Tibial artery (tissue), 4 donors: ENCODE measurements around the gene RFX4.
"Not testable (repeated sequence)": the region's sequence is repeated elsewhere in the genome, so short reads cannot be mapped to it uniquely, and the experiment has no call there.

ENCODE experiments used
- DNase-seq, 2 donors: peaks; one replicate each; pipeline ENCODE4 v3.0.0-alpha.2; 2019
- H3K27ac ChIP-seq, 2 donors: fragments of 200-600 bp; sonication (generic) in 1 of 2; 1 replicate in 1 of 2; 2 replicates in 1 of 2; pipeline ENCODE4 v1.5.1; 2018 to 2019; ENCODE audit warnings: mild to moderate bottlenecking in 1 of 2
- H3K27me3 ChIP-seq, 2 donors: fragments of 200-600 bp; sonication (generic) in 1 of 2; one replicate each; pipeline versions ENCODE4 v1.5.1 to v1.6.0; 2016 to 2019
- H3K36me3 ChIP-seq, 3 donors: fragments of 200-600 bp; sonication (generic) in 2 of 3; one replicate each; pipeline ENCODE4 v1.5.1; 2016 to 2019; ENCODE audit warnings: mild to moderate bottlenecking in 2 of 3
- H3K4me1 ChIP-seq, 4 donors: fragments of 200-600 bp; sonication (generic) in 2 of 4; 1 replicate in 3 of 4; 2 replicates in 1 of 4; pipeline ENCODE4 v1.5.1; 2016 to 2019
- H3K4me3 ChIP-seq, 2 donors: fragments of 200-600 bp; sonication (generic) in 1 of 2; 1 replicate in 1 of 2; 2 replicates in 1 of 2; pipeline ENCODE4 v1.5.1; 2018 to 2019; ENCODE audit warnings: mild to moderate bottlenecking in 2 of 2
- H3K9me3 ChIP-seq, 3 donors: fragments of 200-600 bp; sonication (generic) in 1 of 3; one replicate each; pipeline ENCODE4 v1.5.1; 2016 to 2019
- CTCF ChIP-seq, 2 experiments: fragments of 200-600 bp in 1 of 2; fragments of 450-650 bp in 1 of 2; IDR thresholded peaks; one replicate each; pipeline ENCODE4 v1.5.1; 2017 to 2019; ENCODE audit warnings: antibody characterized with exemption in 2 of 2, mild to moderate bottlenecking in 1 of 2, moderate library complexity in 1 of 2
- intact Hi-C: fragments of 100-400 bp; cut with DNase I; formaldehyde crosslinking; loops from one replicate; pipeline ENCODE4 v1.15.0; 2023; ENCODE audit warnings: low total_unique reads

RFX4 gene

GRCh38 chr12:106690569-106691305 lies 107.9 kb downstream of the RFX4 start:
- no peaks in the 10 kb centered on the region for H3K36me3 ChIP-seq
- H3K4me1 ChIP-seq = no peaks in the 10 kb centered on the region
- H3K4me3 ChIP-seq = no peak overlapping the region
- no peaks in the 10 kb centered on the region for H3K9me3 ChIP-seq
- no peak for TF ChIP-seq CTCF (IDR thresholded peaks at IDR 0.05)
- intact Hi-C loops = no loop called here
- DNase-seq = no peak
- no peak overlapping the region for H3K27ac ChIP-seq
- H3K27me3 ChIP-seq = no peaks in the 10 kb centered on the region

GRCh38 chr12:106692033-106692432 lies 109.2 kb downstream of the RFX4 start:
- H3K4me3 ChIP-seq, H3K36me3 ChIP-seq, intact Hi-C loops, H3K27me3 ChIP-seq, H3K4me1 ChIP-seq, DNase-seq, H3K9me3 ChIP-seq, H3K27ac ChIP-seq: not testable (repeated sequence)

- H3K27ac ChIP-seq = no peak overlapping the region
- no peak for DNase-seq
- intact Hi-C loops = no loop called here
- H3K9me3 ChIP-seq = no peaks in the 10 kb centered on the region
- no peak overlapping the region for H3K4me3 ChIP-seq
- H3K36me3 ChIP-seq = no peaks in the 10 kb centered on the region
- TF ChIP-seq CTCF (IDR thresholded peaks at IDR 0.05) = no peak
- H3K4me1 ChIP-seq = no peaks in the 10 kb centered on the region
- no peaks in the 10 kb centered on the region for H3K27me3 ChIP-seq
These were observed 110.4 kb downstream of the RFX4 start for GRCh38 chr12:106692896-106693820.

- no peak for DNase-seq
- Histone ChIP-seq H3K4me3 (no peak overlapping the region), H3K27ac (no peak overlapping the region), H3K4me1 (no peaks in the 10 kb centered on the region), H3K36me3 (no peaks in the 10 kb centered on the region), H3K9me3 (no peaks in the 10 kb centered on the region), H3K27me3 (no peaks in the 10 kb centered on the region)
- intact Hi-C loops = no loop called here
- TF ChIP-seq CTCF (IDR thresholded peaks at IDR 0.05) = no peak
These were observed 113.3 kb downstream of the RFX4 start for GRCh38 chr12:106696071-106696470.

- H3K4me1 ChIP-seq = no peaks in the 10 kb centered on the region
- H3K36me3 ChIP-seq = no peaks in the 10 kb centered on the region
- no peak overlapping the region for H3K4me3 ChIP-seq
- TF ChIP-seq CTCF (IDR thresholded peaks at IDR 0.05) = no peak
- DNase-seq = no peak
- no peaks in the 10 kb centered on the region for H3K27me3 ChIP-seq
- H3K27ac ChIP-seq = no peak overlapping the region
- intact Hi-C loops = no loop called here
- no peaks in the 10 kb centered on the region for H3K9me3 ChIP-seq
These were observed 114.0 kb downstream of the RFX4 start for GRCh38 chr12:106696681-106697417.
